ENCODE data around the gene TPK1. TPM values are rescaled to one million over a fixed set of nuclear protein-coding genes. Genes with fewer than 3 reads are reported as not detected.

TPK1 gene
- total RNA-seq, 1 experiment from 2014 or later, result 3.1 TPM

- Histone ChIP-seq H2AFZ (ENCODE audit: low read length) (no peak overlapping the region), H3K4me1 (ENCODE audit: insufficient read depth, low read length) (no peaks in the 10 kb centered on the region), H3T11ph (ENCODE audit: low read length) (no peak overlapping the region), H3K23ac (ENCODE audit: insufficient read length, low read depth, low read length) (no peak overlapping the region), H3K9me3 (ENCODE audit: control insufficient read depth, low read depth, low read length) (no peaks in the 10 kb centered on the region), H4K20me1 (ENCODE audit: control insufficient read depth, insufficient read depth, insufficient read length) (no peaks in the 10 kb centered on the region), H4K8ac (replicated peaks; ENCODE audit: insufficient read length, low read depth, low read length) (no peak overlapping the region), H3K56ac (ENCODE audit: insufficient read length, low read depth, low read length) (no peak overlapping the region), H2BK15ac (ENCODE audit: low read depth, low read length) (no peak overlapping the region), H3K79me1 (ENCODE audit: insufficient read depth, low read depth, low read length, poor library complexity, severe bottlenecking) (no peaks in the 10 kb centered on the region), H3K14ac (ENCODE audit: insufficient read depth, low read length) (no peak overlapping the region), H2BK12ac (ENCODE audit: insufficient read length, low read depth, low read length) (no peak overlapping the region), H3K18ac (ENCODE audit: insufficient read length, low read depth, low read length) (no peak overlapping the region), H3K4ac (ENCODE audit: low read depth, low read length) (no peak overlapping the region), H3K23me2 (ENCODE audit: insufficient read length, low read depth, low read length, poor library complexity, severe bottlenecking) (no peaks in the 10 kb centered on the region), H2AK5ac (ENCODE audit: insufficient read length, low read length) (no peak overlapping the region), H4K5ac (ENCODE audit: insufficient read length, low read depth, low read length) (no peak overlapping the region), H3K4me2 (ENCODE audit: insufficient read depth, insufficient read length, low read length) (no peak overlapping the region), H3K79me2 (ENCODE audit: insufficient read depth, low read length) (no peaks in the 10 kb centered on the region), H4K91ac (ENCODE audit: insufficient read length, low read depth, low read length) (no peak overlapping the region), H2BK120ac (ENCODE audit: low read depth, low read length, poor library complexity, severe bottlenecking) (no peak overlapping the region), H2BK5ac (ENCODE audit: insufficient read length, low read length) (no peak overlapping the region), H3K27ac (ENCODE audit: insufficient read length, low read depth, low read length) (no peak overlapping the region), H2BK20ac (ENCODE audit: low read depth, low read length, poor library complexity, severe bottlenecking) (no peak overlapping the region), H3K9ac (ENCODE audit: extremely low read depth, insufficient read length, low read length) (no peak overlapping the region), H3K27me3 (ENCODE audit: insufficient read depth, low read length) (no peaks in the 10 kb centered on the region)
- Mint-ChIP-seq H3K36me3 (ENCODE audit: insufficient read depth in 1 of 3, low read depth in 3 of 3) (no peaks in the 10 kb centered on the region), H3K27me3 (ENCODE audit: low read depth) (no peaks in the 10 kb centered on the region), H3K4me3 (no peak overlapping the region), H3K4me1 (no peaks in the 10 kb centered on the region), H3K9me3 (no peaks in the 10 kb centered on the region), H3K27ac (no peak overlapping the region)
- no CpG with 5 or more reads among the region's 3 CpGs for WGBS (ENCODE audit: extremely low coverage, insufficient read length, low lambda C conversion rate)
- TF ChIP-seq CTCF (conservative IDR thresholded peaks at IDR 0.05), result no peak
- no peak for DNase-seq
These were observed 97.7 kb downstream of the TPK1 start for GRCh38 chr7:144738146-144738545.

All from H9 (cell line).